Activated CD8-positive, alpha-beta T cell treated with anti-CD3 and anti-CD28 coated beads for 36 hours (primary cell): ENCODE data around the gene LDHB. TPM values are rescaled to one million over a fixed set of nuclear protein-coding genes. Genes with fewer than 3 reads are reported as not detected.
"Not testable (repeated sequence)": the region's sequence is repeated elsewhere in the genome, so short reads cannot be mapped to it uniquely, and the experiment has no call there.

ENCODE experiments used
- ATAC-seq: fragments of 200-7000 bp; cut with Tn5 transposase; one replicate; pipeline ENCODE4 v1.10.0; 2021; ENCODE audit warnings: mild to moderate bottlenecking, moderate library complexity
- CTCF ChIA-PET: fragments of 350-600 bp; sonication (Branson Sonifier 250); formaldehyde crosslinking; loops from one replicate; lab custom pipeline; 2021; ENCODE audit warnings: antibody characterized with exemption; lab: Charles Lee
- POLR2A ChIA-PET: fragments of 350-600 bp; sonication (Branson Sonifier 250); formaldehyde crosslinking; loops from one replicate; lab custom pipeline; 2021; ENCODE audit warnings: antibody characterized with exemption; lab: Charles Lee
- DNase-seq: peaks from one replicate; pipeline ENCODE4 v3.0.0-alpha.2; 2020
- H3K27ac Mint-ChIP-seq: one replicate; pipeline ENCODE4 v1.8.0; 2021; ENCODE audit warnings: mild to moderate bottlenecking, mixed read lengths
- H3K27me3 Mint-ChIP-seq: one replicate; pipeline ENCODE4 v1.8.0; 2021; ENCODE audit warnings: mixed read lengths
- H3K36me3 Mint-ChIP-seq: one replicate; pipeline ENCODE4 v1.8.0; 2021; ENCODE audit warnings: low read depth, mixed read lengths
- H3K4me1 Mint-ChIP-seq: one replicate; pipeline ENCODE4 v1.8.0; 2021; ENCODE audit warnings: low read depth, mixed read lengths
- H3K4me3 Mint-ChIP-seq: one replicate; pipeline ENCODE4 v1.8.0; 2021; ENCODE audit warnings: mild to moderate bottlenecking, moderate library complexity, mixed read lengths
- H3K9me3 Mint-ChIP-seq: one replicate; pipeline ENCODE4 v1.8.0; 2021; ENCODE audit warnings: mixed read lengths
- CTCF ChIP-seq: fragments of 200-600 bp; IDR thresholded peaks from one replicate; pipeline ENCODE4 v1.8.0; 2022; ENCODE audit warnings: antibody characterized with exemption, mild to moderate bottlenecking
- intact Hi-C: fragments of 100-400 bp; cut with micrococcal nuclease; formaldehyde crosslinking; loops from one replicate; pipeline ENCODE4 v1.10.0; 2022
- total RNA-seq, 2 experiments: library from RNA; stranded (reverse); gene quantifications; one replicate each; pipeline ENCODE4 v1.2.3, GENCODE V29; 2021

The LDHB gene
- total RNA-seq, 2 experiments from 2014 or later = 2,161 to 2,384 TPM

GRCh38 chr12:21598651-21599050, 59.0 kb downstream of the LDHB start:
- H3K36me3 Mint-ChIP-seq = no peaks in the 10 kb centered on the region
- no peak for TF ChIP-seq CTCF
- no peak for DNase-seq
- H3K9me3 Mint-ChIP-seq = no peaks in the 10 kb centered on the region
- CTCF ChIA-PET = no interaction called here
- no peaks in the 10 kb centered on the region for H3K27me3 Mint-ChIP-seq
- H3K4me1 Mint-ChIP-seq = no peaks in the 10 kb centered on the region
- POLR2A ChIA-PET = no interaction called here
- ATAC-seq = no peak
- H3K4me3 Mint-ChIP-seq = no peak overlapping the region
- intact Hi-C loops = no loop called here
- no peak overlapping the region for H3K27ac Mint-ChIP-seq

GRCh38 chr12:21595356-21595755, 62.3 kb downstream of the LDHB start:
- CTCF ChIA-PET, H3K27me3 Mint-ChIP-seq, DNase-seq, H3K27ac Mint-ChIP-seq, H3K4me1 Mint-ChIP-seq, H3K36me3 Mint-ChIP-seq, ATAC-seq, H3K4me3 Mint-ChIP-seq, POLR2A ChIA-PET, intact Hi-C loops: not testable (repeated sequence)
- peaks cover 24% of the 10 kb centered on the region for H3K9me3 Mint-ChIP-seq

GRCh38 chr12:21585485-21585884, 72.2 kb downstream of the LDHB start:
- ATAC-seq = no peak
- no peak for DNase-seq
- intact Hi-C loops = no loop called here
- ChIA-PET CTCF (no interaction called here), POLR2A (no interaction called here)
- no peak overlapping the region for H3K4me3 Mint-ChIP-seq
- TF ChIP-seq CTCF = no peak
- H3K4me1 Mint-ChIP-seq = no peaks in the 10 kb centered on the region
- H3K27ac Mint-ChIP-seq = no peak overlapping the region
- H3K9me3 Mint-ChIP-seq = peaks cover 5% of the 10 kb centered on the region
- H3K27me3 Mint-ChIP-seq = peaks cover 2% of the 10 kb centered on the region
- H3K36me3 Mint-ChIP-seq = no peaks in the 10 kb centered on the region

Other genes with a start within 250 kb of the LDHB start
- 10 to 100 TPM; 24.3 to 26.4 TPM for gene PYROXD1, start 220.2 kb downstream of the LDHB start, total RNA-seq
- gene RECQL, start 156.2 kb downstream of the LDHB start, total RNA-seq = 10 to 100 TPM; 81.0 to 87.9 TPM
- 10 to 100 TPM; 31.6 to 35.9 TPM for gene GOLT1B, start 156.1 kb downstream of the LDHB start, total RNA-seq
- under 1 TPM in 1 of 2 experiments, not detected in 1; 0.20 TPM for gene SPX, start 131.5 kb downstream of the LDHB start, total RNA-seq
- not detected for gene GYS2, start 53.0 kb downstream of the LDHB start, total RNA-seq
- not detected for gene KCNJ8, start 116.9 kb upstream of the LDHB start, total RNA-seq